H1 (cell line): Measurements from ENCODE around the gene MBLAC1. TPM values are rescaled to one million over a fixed set of nuclear protein-coding genes. Genes with fewer than 3 reads are reported as not detected.

Experiments
- CTCF ChIA-PET: fragments of 300-600 bp; sonication (Branson Sonifier 250); formaldehyde crosslinking; loops from one replicate; lab custom pipeline; 2021; ENCODE audit not compliant: partially characterized antibody; lab: Charles Lee
- POLR2A ChIA-PET: fragments of 300-600 bp; sonication (Branson Sonifier 250); formaldehyde crosslinking; loops from one replicate; lab custom pipeline; 2021; ENCODE audit warnings: inconsistent platforms; ENCODE audit not compliant: partially characterized antibody; lab: Charles Lee
- DNase-seq, 2 experiments: peaks; one replicate each; pipeline versions ENCODE4 v3.0.0 to v3.0.0-alpha.2; 2010 to 2022; ENCODE audit warnings: low spot score in 2 of 2, low read depth in 1 of 2, mixed read lengths in 1 of 2
- FAIRE-seq: peaks from 2 replicates; lab custom pipeline; 2011; peaks lifted over from hg19 to GRCh38; lab: Jason Lieb, UNC
- H2AFZ ChIP-seq: 2 replicates; pipeline ENCODE4 v1.8.1; 2012; ENCODE audit warnings: low read length, inconsistent platforms
- H2AK5ac ChIP-seq: 2 replicates; pipeline ENCODE4 v1.6.1; 2013; ENCODE audit warnings: low read depth, low read length
- H2BK120ac ChIP-seq: replicated peaks from 2 replicates; pipeline ENCODE3; 2013; ENCODE audit warnings: low read depth, low read length, inconsistent platforms
- H2BK12ac ChIP-seq: 2 replicates; pipeline ENCODE4 v1.6.1; 2013; ENCODE audit warnings: low read depth, low read length
- H2BK15ac ChIP-seq: 2 replicates; pipeline ENCODE4 v1.6.1; 2013; ENCODE audit warnings: low read length
- H2BK20ac ChIP-seq: 2 replicates; pipeline ENCODE4 v1.6.1; 2013; ENCODE audit warnings: low read length
- H2BK5ac ChIP-seq: 2 replicates; pipeline ENCODE4 v1.6.1; 2013; ENCODE audit warnings: low read depth, low read length
- H3K14ac ChIP-seq: 2 replicates; pipeline ENCODE4 v1.6.1; 2013; ENCODE audit warnings: inconsistent platforms; ENCODE audit not compliant: insufficient read length
- H3K18ac ChIP-seq: 2 replicates; pipeline ENCODE4 v1.6.1; 2013; ENCODE audit warnings: low read length; ENCODE audit errors: extremely low read depth
- H3K23ac ChIP-seq: 2 replicates; pipeline ENCODE4 v1.6.1; 2013; ENCODE audit warnings: inconsistent platforms; ENCODE audit not compliant: insufficient read length
- H3K23me2 ChIP-seq: 2 replicates; pipeline ENCODE4 v1.6.1; 2013; ENCODE audit warnings: low read depth, low read length
- H3K27ac ChIP-seq: 2 replicates; pipeline ENCODE4 v1.6.1; 2011; ENCODE audit warnings: low read depth, low read length, inconsistent platforms
- H3K27me3 ChIP-seq, 4 experiments: replicated peaks in 1 of 4; 1 replicate in 1 of 4; 2 replicates in 3 of 4; pipeline versions ENCODE4 v1.6.1 to v1.8.1; 2011 to 2013; ENCODE audit warnings: low read length in 3 of 4, mild to moderate bottlenecking in 3 of 4, inconsistent platforms in 2 of 4, mixed read lengths in 2 of 4, moderate library complexity in 1 of 4; ENCODE audit not compliant: control insufficient read depth in 3 of 4, insufficient read depth in 3 of 4; ENCODE audit errors: extremely low read depth in 1 of 4
- H3K36me3 ChIP-seq, 4 experiments: 2 replicates each; pipeline versions ENCODE4 v1.6.1 to v1.8.1; 2011 to 2013; ENCODE audit warnings: mild to moderate bottlenecking in 4 of 4, low read length in 3 of 4, moderate library complexity in 2 of 4, control low read depth in 1 of 4, inconsistent platforms in 1 of 4; ENCODE audit not compliant: insufficient read depth in 4 of 4, control insufficient read depth in 2 of 4
- H3K4ac ChIP-seq: replicated peaks from 2 replicates; pipeline ENCODE3; 2013; ENCODE audit warnings: low read length, low read depth, mixed read lengths, inconsistent platforms; ENCODE audit not compliant: insufficient read length
- H3K4me1 ChIP-seq, 4 experiments: replicated peaks in 1 of 4; 1 replicate in 1 of 4; 2 replicates in 3 of 4; pipeline versions ENCODE4 v1.6.1 to v1.8.1; 2011 to 2013; ENCODE audit warnings: low read length in 3 of 4, inconsistent platforms in 2 of 4, mixed read lengths in 1 of 4; ENCODE audit not compliant: insufficient read depth in 4 of 4, control insufficient read depth in 3 of 4
- H3K4me2 ChIP-seq, 2 experiments: 2 replicates each; pipeline versions ENCODE4 v1.6.1 to v1.8.1; 2011 to 2013; ENCODE audit warnings: low read depth in 2 of 2, low read length in 2 of 2, control low read depth in 1 of 2, inconsistent platforms in 1 of 2, mild to moderate bottlenecking in 1 of 2; ENCODE audit not compliant: insufficient read depth in 1 of 2
- H3K4me3 ChIP-seq, 4 experiments: fragments of 200-600, 300-600 bp in 1 of 4; sonication (generic), shearing (Covaris generic), sonication (Bioruptor Twin) in 1 of 4; 2 replicates each; pipeline versions ENCODE4 v1.5.1 to v1.8.1; 2011 to 2016; ENCODE audit warnings: low read length in 4 of 4, low read depth in 3 of 4, control low read depth in 2 of 4, inconsistent platforms in 2 of 4, mild to moderate bottlenecking in 2 of 4, mixed read lengths in 1 of 4, moderate library complexity in 1 of 4; ENCODE audit not compliant: insufficient read depth in 2 of 4; ENCODE audit errors: extremely low read depth in 1 of 4
- H3K56ac ChIP-seq: replicated peaks from 2 replicates; pipeline ENCODE3; 2013; ENCODE audit warnings: low read depth, mild to moderate bottlenecking, mixed read lengths, low read length, inconsistent platforms; ENCODE audit not compliant: insufficient read length
- H3K79me1 ChIP-seq: 2 replicates; pipeline ENCODE4 v1.6.1; 2013; ENCODE audit warnings: low read depth, low read length, control low read depth
- H3K79me2 ChIP-seq, 2 experiments: 2 replicates each; pipeline versions ENCODE4 v1.6.1 to v1.8.1; 2012 to 2013; ENCODE audit warnings: low read length in 2 of 2, mild to moderate bottlenecking in 2 of 2, inconsistent platforms in 1 of 2; ENCODE audit not compliant: insufficient read depth in 2 of 2, control insufficient read depth in 1 of 2
- H3K9ac ChIP-seq, 4 experiments: replicated peaks in 1 of 4; 1 replicate in 1 of 4; 2 replicates in 3 of 4; pipeline versions ENCODE4 v1.6.1 to v1.8.1; 2011 to 2013; ENCODE audit warnings: low read depth in 3 of 4, low read length in 3 of 4, control low read depth in 2 of 4, mild to moderate bottlenecking in 2 of 4, moderate library complexity in 2 of 4, inconsistent platforms in 1 of 4; ENCODE audit errors: extremely low read depth in 1 of 4
- H3K9me3 ChIP-seq, 2 experiments: 2 replicates each; pipeline versions ENCODE4 v1.6.1 to v1.8.1; 2012 to 2013; ENCODE audit warnings: mild to moderate bottlenecking in 2 of 2, moderate library complexity in 2 of 2, control low read depth in 1 of 2, inconsistent platforms in 1 of 2, low read depth in 1 of 2, low read length in 1 of 2, mixed read lengths in 1 of 2; ENCODE audit not compliant: insufficient read depth in 2 of 2
- H4K20me1 ChIP-seq, 2 experiments: replicated peaks in 1 of 2; 2 replicates each; pipeline versions ENCODE3 to v1.8.1; 2011 to 2013; ENCODE audit warnings: inconsistent platforms in 2 of 2, low read length in 2 of 2, mild to moderate bottlenecking in 1 of 2; ENCODE audit not compliant: insufficient read depth in 2 of 2, control insufficient read depth in 1 of 2
- H4K5ac ChIP-seq: 2 replicates; pipeline ENCODE4 v1.6.1; 2013; ENCODE audit warnings: low read length, low read depth, mixed read lengths, inconsistent platforms; ENCODE audit not compliant: insufficient read length
- H4K8ac ChIP-seq: 2 replicates; pipeline ENCODE4 v1.8.0; 2013; ENCODE audit warnings: mild to moderate bottlenecking, moderate library complexity, low read length, inconsistent platforms; ENCODE audit not compliant: insufficient read depth; ENCODE audit errors: extremely low read depth
- H4K91ac ChIP-seq: replicated peaks from 2 replicates; pipeline ENCODE3; 2013; ENCODE audit warnings: low read length, mixed read lengths, inconsistent platforms; ENCODE audit not compliant: insufficient read length
- KDM5A ChIP-seq: fragments of 200-600 bp; IDR thresholded peaks from 2 replicates; pipeline ENCODE4 v1.7.1; 2012; ENCODE audit warnings: mild to moderate bottlenecking, low read length, inconsistent platforms, mixed read lengths
- POLR2AphosphoS5 ChIP-seq: IDR thresholded peaks from 2 replicates; pipeline ENCODE4 v1.6.1; 2011; ENCODE audit warnings: low read depth, low read length
- TAF7 ChIP-seq: optimal IDR thresholded peaks from 2 replicates; pipeline ENCODE3; 2011; ENCODE audit warnings: low read depth, mild to moderate bottlenecking, inconsistent platforms, low read length, moderate library complexity, borderline replicate concordance
- WGBS, 2 experiments: shearing (Covaris generic) in 1 of 2; methylation state at CpG; one replicate each; pipeline versions ENCODE4 v1.1.6 to v1.1.7; 2013 to 2015; ENCODE audit warnings: low lambda C conversion rate in 2 of 2, mixed read lengths in 2 of 2, inconsistent platforms in 1 of 2, low coverage in 1 of 2, missing lambda C conversion rate in 1 of 2; ENCODE audit not compliant: insufficient replicate concordance in 2 of 2, insufficient coverage in 1 of 2, insufficient read length in 1 of 2; ENCODE audit errors: extremely low coverage in 1 of 2, missing lambda C conversion rate in 1 of 2; 5-methylcytosine and 5-hydroxymethylcytosine counted together
- polyA plus RNA-seq, 7 experiments: library from polyadenylated mRNA; depleted of rRNA in 3 of 7; stranded (reverse) in 5 of 7; unstranded in 2 of 7; fragments of >200 nt in 5 of 7; fragments of 200-250 nt in 2 of 7; gene quantifications; 1 replicate in 5 of 7; 2 replicates in 1 of 7; 4 replicates in 1 of 7; pipeline versions ENCODE4 v1.2.1 to v1.2.3, GENCODE V29; 2011 to 2013; ENCODE audit warnings: missing spikeins in 2 of 7, mixed read lengths in 2 of 7
- total RNA-seq: library from RNA; stranded (reverse); fragmentation: NEBNext Ultra II Directional; extraction: Animal tissue kit (Norgen Biotek cat#: 25700); gene quantifications from 2 replicates; pipeline ENCODE4 v1.2.1, GENCODE V29; 2021
- TF ChIP-seq, protein P1 (sequence below): IDR thresholded peaks from 2 replicates; pipeline ENCODE4 v1.6.1; 2012; ENCODE audit warnings: low read length, inconsistent platforms

The MBLAC1 gene
- total and polyA plus RNA-seq, 2 of the 8 experiments (the other 6 are each of a cell fraction or from before 2014, with no cell fraction given) = 1.00 to 1.7 TPM

DNA sequence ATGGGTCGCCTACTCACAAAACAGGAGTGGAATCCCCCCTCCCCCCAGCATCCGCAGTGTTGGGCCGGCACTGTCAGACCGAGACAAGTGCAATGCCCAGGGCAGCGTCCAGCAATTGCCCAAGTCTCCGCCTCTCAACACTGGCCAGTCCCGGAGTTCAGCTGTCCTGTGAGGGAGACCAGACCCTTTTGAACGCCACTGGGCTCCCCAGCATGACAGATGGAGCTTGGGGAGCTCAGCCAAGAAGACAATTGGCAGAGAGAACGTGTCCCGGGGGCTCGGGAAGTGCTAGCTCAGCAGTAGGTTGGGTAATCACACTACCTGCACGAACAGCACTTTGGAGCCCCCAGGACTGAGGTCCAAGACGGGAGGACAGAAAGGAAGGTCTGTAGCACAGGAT is 33.3 kb upstream of the MBLAC1 start:
- H4K8ac ChIP-seq = no peak overlapping the region
- CTCF ChIA-PET = no interaction called here
- H2AK5ac ChIP-seq = no peak overlapping the region
- no peak overlapping the region for H3K14ac ChIP-seq
- H3K4me2 ChIP-seq = no peak overlapping the region
- peaks cover 26 to 34% of the 10 kb centered on the region in 2 experiments for H4K20me1 ChIP-seq
- H3K23ac ChIP-seq = no peak overlapping the region
- 88% methylated on average over 13 of the region's 13 CpGs; no CpG with 5 or more reads in 1 of the 2 experiments for WGBS, 2 experiments
- TF ChIP-seq KDM5A (no peak), TAF7 (no peak), POLR2AphosphoS5 (no peak)
- TF ChIP-seq, protein P1, sequence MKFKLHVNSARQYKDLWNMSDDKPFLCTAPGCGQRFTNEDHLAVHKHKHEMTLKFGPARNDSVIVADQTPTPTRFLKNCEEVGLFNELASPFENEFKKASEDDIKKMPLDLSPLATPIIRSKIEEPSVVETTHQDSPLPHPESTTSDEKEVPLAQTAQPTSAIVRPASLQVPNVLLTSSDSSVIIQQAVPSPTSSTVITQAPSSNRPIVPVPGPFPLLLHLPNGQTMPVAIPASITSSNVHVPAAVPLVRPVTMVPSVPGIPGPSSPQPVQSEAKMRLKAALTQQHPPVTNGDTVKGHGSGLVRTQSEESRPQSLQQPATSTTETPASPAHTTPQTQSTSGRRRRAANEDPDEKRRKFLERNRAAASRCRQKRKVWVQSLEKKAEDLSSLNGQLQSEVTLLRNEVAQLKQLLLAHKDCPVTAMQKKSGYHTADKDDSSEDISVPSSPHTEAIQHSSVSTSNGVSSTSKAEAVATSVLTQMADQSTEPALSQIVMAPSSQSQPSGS = peak; percentile 46; the same call in 1 of the 2 replicates
- H2BK15ac ChIP-seq = no peak overlapping the region
- no peak overlapping the region for H2BK20ac ChIP-seq
- no peak overlapping the region for H2AFZ ChIP-seq
- H3K23me2 ChIP-seq = peaks cover 2% of the 10 kb centered on the region; the same call in 1 of the 2 replicates
- peaks cover 0 to 30% of the 10 kb centered on the region in 2 experiments; a peak in 3 of 4 replicates for H3K79me2 ChIP-seq
- no peak overlapping the region; the same call in 1 of the 2 replicates for H2BK5ac ChIP-seq
- peaks cover 70 to 81% (median 75%) of the 10 kb centered on the region in 4 experiments for H3K36me3 ChIP-seq
- no peaks in the 10 kb centered on the region for H3K27me3 ChIP-seq
- H4K91ac ChIP-seq = no peak overlapping the region
- no peak overlapping the region for H3K9ac ChIP-seq
- peaks cover 14% of the 10 kb centered on the region for H3K79me1 ChIP-seq
- no peak overlapping the region for H3K18ac ChIP-seq
- no peaks in the 10 kb centered on the region; a peak in 1 of 7 replicates for H3K4me1 ChIP-seq
- FAIRE-seq (no peak), DNase-seq (no peak)
- no peak overlapping the region for H3K4me3 ChIP-seq
- no peak overlapping the region for H2BK120ac ChIP-seq
- peak overlapping the region; percentile 5; the same call in 1 of the 2 replicates for H3K27ac ChIP-seq
- no peak overlapping the region for H4K5ac ChIP-seq
- POLR2A ChIA-PET = interaction anchor here (0.9 to 19.5 kb wide), 14 partner anchors 9 to 401 kb away, joined by 3 to 722 read pairs (median 4); partner anchors contain the start of genes AP4M1, COPS6, MCM7 and ZNF3
- H3K4ac ChIP-seq = no peak overlapping the region
- H3K56ac ChIP-seq = no peak overlapping the region
- H3K9me3 ChIP-seq = no peaks in the 10 kb centered on the region
- no peak overlapping the region for H2BK12ac ChIP-seq
